Tibial nerve (tissue), 4 donors: ENCODE measurements around the gene SERPINB5. TPM values are rescaled to one million over a fixed set of nuclear protein-coding genes. Genes with fewer than 3 reads are reported as not detected.

Experiments
- DNase-seq, 2 donors: peaks; one replicate each; pipeline ENCODE4 v3.0.0-alpha.2; 2019; ENCODE audit warnings: low spot score in 2 of 2
- H3K27ac ChIP-seq, 4 donors: fragments of 200-600 bp; sonication (generic) in 3 of 4; one replicate each; pipeline ENCODE4 v1.5.1; 2017 to 2019; ENCODE audit warnings: mild to moderate bottlenecking in 1 of 4
- H3K27me3 ChIP-seq, 2 donors: fragments of 200-600 bp; sonication (generic) in 1 of 2; one replicate each; pipeline versions ENCODE4 v1.5.1 to v1.6.0; 2017 to 2019
- H3K36me3 ChIP-seq, 3 donors: fragments of 200-600 bp; sonication (generic); one replicate each; pipeline ENCODE4 v1.5.1; 2018 to 2019
- H3K4me1 ChIP-seq, 4 donors: fragments of 200-600 bp; sonication (generic) in 3 of 4; one replicate each; pipeline ENCODE4 v1.5.1; 2017 to 2019
- H3K4me3 ChIP-seq, 4 donors: fragments of 200-600 bp; sonication (generic) in 3 of 4; one replicate each; pipeline ENCODE4 v1.5.1; 2017 to 2019; ENCODE audit warnings: mild to moderate bottlenecking in 1 of 4, moderate library complexity in 1 of 4
- H3K9me3 ChIP-seq, 4 donors: fragments of 200-600 bp; sonication (generic) in 3 of 4; one replicate each; pipeline ENCODE4 v1.5.1; 2017 to 2019
- EP300 ChIP-seq, 2 donors: sonication (generic); formaldehyde crosslinking; IDR thresholded peaks; one replicate each; pipeline ENCODE4 v1.6.1; 2017; ENCODE audit warnings: antibody characterized with exemption in 2 of 2, mild to moderate bottlenecking in 1 of 2
- POLR2A ChIP-seq, 2 donors: fragments of 450-650 bp; IDR thresholded peaks; one replicate each; pipeline ENCODE4 v1.6.1; 2017; ENCODE audit warnings: antibody characterized with exemption in 2 of 2, mild to moderate bottlenecking in 2 of 2, moderate library complexity in 2 of 2
- WGBS, 2 donors: methylation state at CpG; one replicate each; pipeline ENCODE4 v1.1.5; 2018; 5-methylcytosine and 5-hydroxymethylcytosine counted together
- total RNA-seq, 4 donors: library from RNA; depleted of rRNA; stranded (reverse); fragments of >200 nt; gene quantifications; one replicate each; pipeline ENCODE4 v1.1.0, GENCODE V29; 2016
- TF ChIP-seq, protein P1 (sequence below), 5 experiments: fragments of 200-600 bp in 3 of 5; fragments of 450-650 bp in 2 of 5; sonication (generic) in 3 of 5; IDR thresholded peaks; one replicate each; pipeline ENCODE4 v1.5.1; 2016 to 2019; ENCODE audit warnings: antibody characterized with exemption in 5 of 5, mild to moderate bottlenecking in 3 of 5, moderate library complexity in 2 of 5

Gene SERPINB5
- total RNA-seq, 4 donors from 2014 or later, result not detected

DNA sequence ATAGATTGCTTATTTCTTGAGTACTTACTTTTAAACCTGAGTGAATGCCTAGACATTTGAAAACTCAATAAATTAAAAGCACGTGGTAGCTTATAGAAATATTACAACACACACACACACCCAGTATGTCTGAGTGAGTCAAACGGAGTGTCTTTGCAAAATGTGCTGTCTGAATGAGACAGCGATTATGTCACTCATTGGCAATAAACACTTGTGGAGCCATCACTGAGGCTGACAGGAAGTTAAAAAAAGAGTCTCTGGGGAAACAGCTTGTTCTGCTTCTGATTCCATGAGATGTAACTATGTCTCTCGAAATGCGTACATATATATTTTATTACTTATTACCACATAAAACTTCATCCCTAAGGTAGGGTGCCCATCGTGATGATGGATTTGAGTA is 32.2 kb upstream of the SERPINB5 start:
- Histone ChIP-seq H3K4me1 (peaks cover 0 to 7% (median 1%) of the 10 kb centered on the region in 4 donors), H3K27me3 (no peaks in the 10 kb centered on the region), H3K36me3 (no peaks in the 10 kb centered on the region), H3K4me3 (no peak overlapping the region), H3K9me3 (no peaks in the 10 kb centered on the region), H3K27ac (peak overlapping the region in 1 of 4 donors; percentile 40)
- WGBS, 2 donors, result 51 to 68% methylated on average over 6 of the region's 6 CpGs
- no peak for TF ChIP-seq POLR2A (IDR thresholded peaks at IDR 0.05)
- TF ChIP-seq EP300 (IDR thresholded peaks at IDR 0.05), result peak; percentile 37 to 74
- no peak for DNase-seq

DNA sequence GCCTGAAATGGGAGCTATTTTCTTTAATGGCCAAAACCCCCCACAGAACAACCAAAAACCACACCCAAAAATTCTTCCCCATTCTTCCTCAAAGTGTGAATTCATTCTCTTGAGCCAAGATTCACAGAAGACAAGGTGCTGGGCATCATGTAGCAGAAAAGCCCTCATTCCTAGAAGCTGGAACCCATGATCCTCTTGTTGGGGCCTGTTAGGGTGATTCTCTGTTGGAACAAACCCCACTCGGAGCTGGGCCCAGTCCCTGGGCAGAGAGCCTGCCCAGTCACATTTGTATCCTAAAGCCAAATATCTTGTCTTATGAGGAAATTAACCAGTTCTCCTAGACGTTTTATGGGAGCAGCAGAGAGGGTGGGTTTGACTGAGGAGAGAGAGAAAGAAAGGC is 31.7 kb upstream of the SERPINB5 start:
- H3K27me3 ChIP-seq, result no peaks in the 10 kb centered on the region
- TF ChIP-seq POLR2A (IDR thresholded peaks at IDR 0.05) (no peak), EP300 (IDR thresholded peaks at IDR 0.05) (no peak)
- TF ChIP-seq, protein P1, sequence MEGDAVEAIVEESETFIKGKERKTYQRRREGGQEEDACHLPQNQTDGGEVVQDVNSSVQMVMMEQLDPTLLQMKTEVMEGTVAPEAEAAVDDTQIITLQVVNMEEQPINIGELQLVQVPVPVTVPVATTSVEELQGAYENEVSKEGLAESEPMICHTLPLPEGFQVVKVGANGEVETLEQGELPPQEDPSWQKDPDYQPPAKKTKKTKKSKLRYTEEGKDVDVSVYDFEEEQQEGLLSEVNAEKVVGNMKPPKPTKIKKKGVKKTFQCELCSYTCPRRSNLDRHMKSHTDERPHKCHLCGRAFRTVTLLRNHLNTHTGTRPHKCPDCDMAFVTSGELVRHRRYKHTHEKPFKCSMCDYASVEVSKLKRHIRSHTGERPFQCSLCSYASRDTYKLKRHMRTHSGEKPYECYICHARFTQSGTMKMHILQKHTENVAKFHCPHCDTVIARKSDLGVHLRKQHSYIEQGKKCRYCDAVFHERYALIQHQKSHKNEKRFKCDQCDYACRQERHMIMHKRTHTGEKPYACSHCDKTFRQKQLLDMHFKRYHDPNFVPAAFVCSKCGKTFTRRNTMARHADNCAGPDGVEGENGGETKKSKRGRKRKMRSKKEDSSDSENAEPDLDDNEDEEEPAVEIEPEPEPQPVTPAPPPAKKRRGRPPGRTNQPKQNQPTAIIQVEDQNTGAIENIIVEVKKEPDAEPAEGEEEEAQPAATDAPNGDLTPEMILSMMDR (IDR thresholded peaks at IDR 0.05), result no peak
- 52 to 54% methylated on average over 2 of the region's 2 CpGs for WGBS, 2 donors
- H3K4me1 ChIP-seq, result peaks cover 0 to 3% (median 0%) of the 10 kb centered on the region in 4 donors
- DNase-seq, result no peak
- H3K27ac ChIP-seq, result peak overlapping the region in 2 of 4 donors; percentile 40 to 74
- no peak overlapping the region for H3K4me3 ChIP-seq
- no peaks in the 10 kb centered on the region for H3K9me3 ChIP-seq
- no peaks in the 10 kb centered on the region for H3K36me3 ChIP-seq

DNA sequence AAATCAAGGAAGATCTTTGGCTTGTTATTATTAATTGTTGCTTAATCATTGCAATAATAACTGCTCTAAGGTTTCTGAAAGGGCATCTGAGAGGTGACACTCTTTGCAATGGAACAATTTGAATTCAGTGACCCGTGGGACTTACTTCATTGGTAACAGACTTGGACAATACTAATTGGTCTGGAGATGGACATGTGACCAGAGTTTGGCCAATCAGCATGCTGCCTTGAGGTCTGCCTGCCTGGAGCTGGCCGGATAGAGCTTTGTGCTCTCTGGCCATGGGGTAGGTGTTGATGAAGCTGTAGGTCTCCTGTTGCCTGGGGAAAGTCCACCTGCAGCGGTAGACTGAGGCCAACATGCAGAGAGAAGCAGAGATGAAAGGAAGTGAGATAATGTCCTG is 30.5 kb upstream of the SERPINB5 start:
- TF ChIP-seq POLR2A (IDR thresholded peaks at IDR 0.05), result no peak
- TF ChIP-seq, protein P1 (IDR thresholded peaks at IDR 0.05), result no peak
- no peak for TF ChIP-seq EP300 (IDR thresholded peaks at IDR 0.05)
- Histone ChIP-seq H3K36me3 (no peaks in the 10 kb centered on the region), H3K27ac (no peak overlapping the region), H3K27me3 (no peaks in the 10 kb centered on the region), H3K9me3 (no peaks in the 10 kb centered on the region), H3K4me1 (no peaks in the 10 kb centered on the region), H3K4me3 (no peak overlapping the region)
- DNase-seq, result no peak
- 88 to 93% methylated on average over 2 to 3 of the region's 3 CpGs for WGBS, 2 donors

DNA sequence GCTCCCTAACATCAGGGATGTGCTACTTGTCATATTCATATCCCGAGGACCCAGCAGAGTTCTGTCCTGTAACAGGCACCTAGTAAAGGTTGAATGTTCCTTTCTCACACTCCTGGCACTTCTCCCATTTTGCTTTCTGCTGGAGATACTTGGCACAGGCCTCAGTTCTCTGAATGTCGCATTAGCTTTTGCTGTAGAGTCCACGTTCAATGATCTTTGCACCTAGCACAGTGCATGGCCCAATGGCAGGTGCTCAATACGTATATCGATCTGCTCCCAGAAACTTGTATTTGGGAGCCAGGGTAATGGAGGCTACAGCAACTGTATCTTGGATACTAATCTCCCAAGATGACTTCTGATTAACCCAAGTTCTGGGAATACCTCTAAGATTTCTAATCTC is 29.7 kb upstream of the SERPINB5 start:
- Histone ChIP-seq H3K27me3 (no peaks in the 10 kb centered on the region), H3K9me3 (no peaks in the 10 kb centered on the region), H3K36me3 (no peaks in the 10 kb centered on the region), H3K4me3 (no peak overlapping the region), H3K27ac (no peak overlapping the region), H3K4me1 (peaks cover 0 to 3% (median 0%) of the 10 kb centered on the region in 4 donors)
- DNase-seq, result no peak
- TF ChIP-seq, protein P1 (IDR thresholded peaks at IDR 0.05), result no peak
- TF ChIP-seq EP300 (IDR thresholded peaks at IDR 0.05), result no peak
- TF ChIP-seq POLR2A (IDR thresholded peaks at IDR 0.05), result no peak
- 93 to 94% methylated on average over 5 of the region's 5 CpGs for WGBS, 2 donors

DNA sequence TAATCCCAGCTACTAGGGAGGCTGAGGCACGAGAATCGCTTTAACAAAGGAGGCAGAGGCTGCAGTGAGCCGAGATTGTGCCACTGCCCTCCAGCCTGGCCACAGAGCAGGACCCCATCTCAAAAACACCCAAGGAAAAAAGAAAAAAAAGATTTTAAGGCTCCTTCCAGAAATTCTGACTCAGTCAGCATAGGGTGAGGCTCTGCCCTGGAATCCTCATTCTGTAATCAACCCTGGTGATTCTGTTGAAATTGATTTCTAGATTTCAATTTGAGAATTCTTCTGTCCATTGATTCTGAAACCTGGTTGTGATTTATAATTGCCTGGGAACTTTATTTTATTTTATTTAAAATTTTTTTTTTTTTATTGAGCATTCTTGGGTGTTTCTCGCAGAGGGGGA is 27.3 kb upstream of the SERPINB5 start:
- Histone ChIP-seq H3K27ac (no peak overlapping the region), H3K4me1 (peaks cover 0 to 12% (median 0%) of the 10 kb centered on the region in 4 donors), H3K36me3 (no peaks in the 10 kb centered on the region), H3K9me3 (no peaks in the 10 kb centered on the region), H3K4me3 (no peak overlapping the region), H3K27me3 (no peaks in the 10 kb centered on the region)
- DNase-seq, result no peak
- no peak for TF ChIP-seq POLR2A (IDR thresholded peaks at IDR 0.05)
- no peak for TF ChIP-seq EP300 (IDR thresholded peaks at IDR 0.05)
- TF ChIP-seq, protein P1 (IDR thresholded peaks at IDR 0.05), result no peak
- WGBS, 2 donors, result 76 to 82% methylated on average over 4 of the region's 4 CpGs
